ENCODE results near the gene TRAM2. TPM values are rescaled to one million over a fixed set of nuclear protein-coding genes. Genes with fewer than 3 reads are reported as not detected.

Gene TRAM2
- total RNA-seq, 6 donors from 2014 or later, result 9.4 to 26.8 (median 14.3) TPM

DNA sequence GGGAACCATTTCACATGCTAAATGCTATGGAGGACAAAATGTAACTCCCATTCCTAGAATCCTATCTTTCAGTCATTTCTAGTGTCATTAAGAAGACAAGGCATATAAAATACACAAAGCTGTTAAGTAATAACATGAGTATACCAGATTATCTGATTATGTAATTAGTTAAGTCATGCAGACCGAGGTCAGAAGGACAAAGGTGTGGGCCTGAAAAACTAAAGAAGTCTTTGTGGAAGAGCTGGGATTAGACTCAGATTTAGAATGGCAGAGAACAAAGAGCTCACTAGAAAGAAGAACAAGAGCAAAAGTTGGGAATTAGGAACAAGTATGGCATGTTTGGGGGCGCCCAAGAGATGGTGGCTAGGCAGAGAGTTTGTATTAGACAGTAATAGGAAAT is 119.8 kb downstream of the TRAM2 start:
- Histone ChIP-seq H3K4me3 (no peak overlapping the region), H3K36me3 (peaks cover 0 to 6% (median 0%) of the 10 kb centered on the region in 4 donors), H3K4me1 (no peaks in the 10 kb centered on the region), H3K27me3 (no peaks in the 10 kb centered on the region), H3K9me3 (no peaks in the 10 kb centered on the region), H3K27ac (no peak overlapping the region)
- TF ChIP-seq, protein P1, sequence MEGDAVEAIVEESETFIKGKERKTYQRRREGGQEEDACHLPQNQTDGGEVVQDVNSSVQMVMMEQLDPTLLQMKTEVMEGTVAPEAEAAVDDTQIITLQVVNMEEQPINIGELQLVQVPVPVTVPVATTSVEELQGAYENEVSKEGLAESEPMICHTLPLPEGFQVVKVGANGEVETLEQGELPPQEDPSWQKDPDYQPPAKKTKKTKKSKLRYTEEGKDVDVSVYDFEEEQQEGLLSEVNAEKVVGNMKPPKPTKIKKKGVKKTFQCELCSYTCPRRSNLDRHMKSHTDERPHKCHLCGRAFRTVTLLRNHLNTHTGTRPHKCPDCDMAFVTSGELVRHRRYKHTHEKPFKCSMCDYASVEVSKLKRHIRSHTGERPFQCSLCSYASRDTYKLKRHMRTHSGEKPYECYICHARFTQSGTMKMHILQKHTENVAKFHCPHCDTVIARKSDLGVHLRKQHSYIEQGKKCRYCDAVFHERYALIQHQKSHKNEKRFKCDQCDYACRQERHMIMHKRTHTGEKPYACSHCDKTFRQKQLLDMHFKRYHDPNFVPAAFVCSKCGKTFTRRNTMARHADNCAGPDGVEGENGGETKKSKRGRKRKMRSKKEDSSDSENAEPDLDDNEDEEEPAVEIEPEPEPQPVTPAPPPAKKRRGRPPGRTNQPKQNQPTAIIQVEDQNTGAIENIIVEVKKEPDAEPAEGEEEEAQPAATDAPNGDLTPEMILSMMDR (IDR thresholded peaks at IDR 0.05), result no peak
- no peak for TF ChIP-seq POLR2A (IDR thresholded peaks at IDR 0.05)
- 96 to 97% methylated on average over 2 of the region's 2 CpGs for WGBS, 2 donors
- ATAC-seq (ENCODE audit: low FRiP score in 2 of 2), result no peak
- DNase-seq, result no peak

DNA sequence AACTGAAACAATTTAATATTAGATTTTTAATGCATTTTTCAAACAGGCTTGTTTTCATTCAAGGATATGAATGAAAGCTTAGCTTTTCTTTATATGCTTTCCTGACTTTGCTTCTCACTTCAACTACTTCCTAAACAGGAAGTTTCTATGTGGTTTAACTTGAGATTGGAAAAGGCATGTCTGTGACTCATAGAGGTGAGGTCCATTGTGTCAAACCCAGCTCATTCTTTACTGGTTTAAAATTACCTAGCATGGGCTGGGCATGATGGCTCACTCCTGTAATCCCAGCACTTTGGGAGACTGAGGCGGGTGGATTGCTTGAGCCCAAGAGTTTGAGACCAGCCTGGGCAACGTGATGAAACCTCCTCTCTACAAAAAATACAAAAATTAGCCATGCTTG is 122.3 kb downstream of the TRAM2 start:
- Histone ChIP-seq H3K27ac (no peak overlapping the region), H3K36me3 (peaks cover 0 to 6% (median 3%) of the 10 kb centered on the region in 4 donors), H3K4me1 (no peaks in the 10 kb centered on the region), H3K9me3 (peaks cover 0 to 9% (median under 1%) of the 10 kb centered on the region in 4 donors), H3K27me3 (no peaks in the 10 kb centered on the region), H3K4me3 (no peak overlapping the region)
- ATAC-seq (ENCODE audit: low FRiP score in 2 of 2), result no peak
- WGBS, 2 donors, result 74 to 85% methylated on average over 2 of the region's 2 CpGs
- DNase-seq, result no peak
- TF ChIP-seq, protein P1 (IDR thresholded peaks at IDR 0.05), result no peak
- TF ChIP-seq EP300 (IDR thresholded peaks at IDR 0.05) (no peak), POLR2A (IDR thresholded peaks at IDR 0.05) (no peak), POLR2AphosphoS5 (IDR thresholded peaks at IDR 0.05) (no peak)

Other genes with a start within 250 kb of the TRAM2 start
- gene PAQR8, start 214.9 kb downstream of the TRAM2 start, total RNA-seq, result 10 to 100 TPM in 3 of 6 donors, 1 to 10 TPM in 3; 3.4 to 21.6 (median 9.3) TPM
- gene EFHC1, start 156.7 kb downstream of the TRAM2 start, total RNA-seq, result 10 to 100 TPM; 16.2 to 96.4 (median 21.6) TPM
- 10 to 100 TPM in 4 of 6 donors, 1 to 10 TPM in 1, not detected in 1; 8.7 to 25.3 (median 14.3) TPM for gene TMEM14A, start 94.1 kb upstream of the TRAM2 start, total RNA-seq
- 10 to 100 TPM in 1 of 6 donors, 1 to 10 TPM in 2, under 1 TPM in 1, not detected in 2; 0.40 to 35.8 (median 1.6) TPM for gene GSTA2, start 186.4 kb upstream of the TRAM2 start, total RNA-seq
- gene GSTA1, start 226.8 kb upstream of the TRAM2 start, total RNA-seq, result 10 to 100 TPM in 2 of 6 donors, 1 to 10 TPM in 4; 1.2 to 60.9 (median 8.3) TPM